ENCODE results near the gene HTRA1. TPM values are rescaled to one million over a fixed set of nuclear protein-coding genes. Genes with fewer than 3 reads are reported as not detected.

HTRA1 gene
- total RNA-seq, 2 donors from 2014 or later: 8.9 to 26.9 TPM

DNA sequence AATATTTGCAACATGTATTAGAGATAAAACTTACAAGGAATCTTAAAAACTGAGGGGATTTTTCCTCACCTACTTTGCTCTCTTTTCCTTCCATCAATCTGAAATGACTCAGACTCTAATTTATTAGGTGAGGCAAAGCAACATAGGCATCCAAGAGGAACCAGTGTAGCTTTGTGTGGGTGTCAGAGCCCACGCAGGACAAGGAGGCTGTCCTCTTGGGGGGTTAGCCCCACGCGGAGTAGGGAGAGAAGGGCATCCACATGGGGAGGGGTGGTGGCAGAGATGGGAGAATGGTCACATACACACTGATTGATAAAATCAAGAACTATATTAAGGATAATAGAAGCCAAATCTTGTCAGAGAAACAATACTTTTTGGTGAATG lies 40.7 kb upstream of the HTRA1 start:
- Histone ChIP-seq H3K36me3 (peaks cover 4% of the 10 kb centered on the region), H3K9me3 (no peaks in the 10 kb centered on the region), H3K27ac (no peak overlapping the region), H3K4me3 (no peak overlapping the region), H3K4me1 (no peaks in the 10 kb centered on the region), H3K9ac (ENCODE audit: low read depth in 2 of 2, low read length in 2 of 2) (no peak overlapping the region), H3K27me3 (no peaks in the 10 kb centered on the region)
- TF ChIP-seq, protein P1, sequence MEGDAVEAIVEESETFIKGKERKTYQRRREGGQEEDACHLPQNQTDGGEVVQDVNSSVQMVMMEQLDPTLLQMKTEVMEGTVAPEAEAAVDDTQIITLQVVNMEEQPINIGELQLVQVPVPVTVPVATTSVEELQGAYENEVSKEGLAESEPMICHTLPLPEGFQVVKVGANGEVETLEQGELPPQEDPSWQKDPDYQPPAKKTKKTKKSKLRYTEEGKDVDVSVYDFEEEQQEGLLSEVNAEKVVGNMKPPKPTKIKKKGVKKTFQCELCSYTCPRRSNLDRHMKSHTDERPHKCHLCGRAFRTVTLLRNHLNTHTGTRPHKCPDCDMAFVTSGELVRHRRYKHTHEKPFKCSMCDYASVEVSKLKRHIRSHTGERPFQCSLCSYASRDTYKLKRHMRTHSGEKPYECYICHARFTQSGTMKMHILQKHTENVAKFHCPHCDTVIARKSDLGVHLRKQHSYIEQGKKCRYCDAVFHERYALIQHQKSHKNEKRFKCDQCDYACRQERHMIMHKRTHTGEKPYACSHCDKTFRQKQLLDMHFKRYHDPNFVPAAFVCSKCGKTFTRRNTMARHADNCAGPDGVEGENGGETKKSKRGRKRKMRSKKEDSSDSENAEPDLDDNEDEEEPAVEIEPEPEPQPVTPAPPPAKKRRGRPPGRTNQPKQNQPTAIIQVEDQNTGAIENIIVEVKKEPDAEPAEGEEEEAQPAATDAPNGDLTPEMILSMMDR (IDR thresholded peaks at IDR 0.05): no peak
- DNase-seq: no peak
- intact Hi-C loops (cut with DNase I): no loop called here

DNA sequence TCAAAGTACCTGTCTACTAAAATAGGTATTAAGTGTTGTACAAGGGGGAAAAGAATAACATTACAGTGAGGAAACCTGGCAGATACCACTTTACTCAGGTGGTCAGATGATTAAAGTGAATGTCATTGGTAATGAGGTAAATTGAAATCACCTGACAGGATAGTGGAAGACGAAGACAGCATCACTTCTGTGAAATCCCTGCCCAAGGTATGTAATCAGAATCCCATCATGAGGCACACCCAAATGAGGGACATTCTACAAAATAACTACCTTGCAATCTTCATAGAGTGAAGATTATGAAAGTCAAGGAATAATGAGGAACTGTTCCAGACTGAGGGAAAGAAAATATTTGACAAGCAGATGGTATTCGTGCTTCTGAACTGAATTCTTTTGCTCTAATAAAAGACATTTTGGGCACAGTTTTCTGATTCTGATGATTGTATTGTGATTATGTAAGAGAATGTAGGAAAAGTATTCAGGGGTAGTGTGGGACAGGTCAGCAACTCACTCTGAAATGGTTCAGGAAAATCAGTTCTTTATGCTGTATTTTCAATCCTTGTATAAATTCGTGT lies 40.2 kb upstream of the HTRA1 start:
- Histone ChIP-seq H3K27ac (no peak overlapping the region), H3K27me3 (no peaks in the 10 kb centered on the region), H3K36me3 (peaks cover 4% of the 10 kb centered on the region), H3K9me3 (no peaks in the 10 kb centered on the region), H3K4me1 (no peaks in the 10 kb centered on the region), H3K4me3 (no peak overlapping the region), H3K9ac (ENCODE audit: low read depth in 2 of 2, low read length in 2 of 2) (no peak overlapping the region)
- DNase-seq: no peak
- intact Hi-C loops (cut with DNase I): no loop called here
- TF ChIP-seq, protein P1 (IDR thresholded peaks at IDR 0.05): no peak

DNA sequence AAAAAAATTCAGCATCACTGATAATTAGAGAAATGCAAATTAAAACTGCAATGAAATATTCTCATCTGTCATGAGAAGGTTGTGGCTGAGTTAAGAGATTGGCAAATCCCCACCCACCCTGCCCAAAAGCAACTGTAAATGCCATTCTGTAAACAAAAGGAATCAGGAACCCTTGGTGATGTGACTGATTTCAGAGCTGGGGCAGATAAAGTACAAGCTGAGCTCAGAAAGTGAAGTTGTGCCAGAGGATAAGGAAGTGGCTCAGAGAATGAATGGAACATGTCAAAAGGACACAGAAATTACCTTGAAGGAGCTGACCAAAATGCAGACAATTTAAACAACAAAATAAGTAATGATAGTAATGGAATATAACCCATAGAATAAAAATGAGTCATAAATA lies 39.6 kb upstream of the HTRA1 start:
- Histone ChIP-seq H3K9me3 (no peaks in the 10 kb centered on the region), H3K27me3 (no peaks in the 10 kb centered on the region), H3K27ac (no peak overlapping the region), H3K36me3 (no peaks in the 10 kb centered on the region), H3K9ac (ENCODE audit: low read depth in 2 of 2, low read length in 2 of 2) (no peak overlapping the region), H3K4me1 (no peaks in the 10 kb centered on the region), H3K4me3 (no peak overlapping the region)
- TF ChIP-seq, protein P1 (IDR thresholded peaks at IDR 0.05): no peak
- intact Hi-C loops (cut with DNase I): no loop called here
- DNase-seq: no peak

DNA sequence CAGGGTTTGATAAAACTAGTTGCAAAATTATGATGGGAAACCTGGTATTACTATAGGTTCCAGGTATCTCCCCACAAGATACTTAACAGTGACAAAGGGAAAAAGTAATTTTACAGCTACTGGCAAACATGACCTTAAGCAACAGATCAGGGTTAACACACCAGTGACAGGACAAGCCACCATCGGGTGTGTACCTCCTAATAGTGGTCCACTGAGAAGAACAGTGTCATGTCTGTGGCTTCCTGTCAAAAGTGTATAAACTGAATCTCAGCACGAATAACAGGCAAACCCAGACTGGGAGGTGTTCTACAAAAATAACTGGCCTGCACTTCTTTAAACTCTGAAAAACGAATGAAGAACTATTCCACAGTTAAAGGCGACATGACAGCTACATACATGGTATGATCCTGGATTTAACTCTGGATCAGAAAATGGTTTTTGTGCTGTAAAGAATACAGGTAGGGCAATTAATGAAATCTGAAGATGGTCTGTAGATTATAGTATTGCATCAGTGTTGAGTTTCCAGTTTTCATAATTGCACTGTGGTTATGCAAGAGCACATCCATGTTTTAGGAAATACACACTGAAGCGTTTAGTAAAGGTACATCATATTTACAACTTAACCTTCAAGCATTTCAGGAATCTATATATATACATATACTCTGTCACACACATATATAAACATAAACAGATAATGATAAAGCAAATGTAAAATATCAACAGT lies 38.9 kb upstream of the HTRA1 start:
- no peak overlapping the region for H3K9ac ChIP-seq (ENCODE audit: low read depth in 2 of 2, low read length in 2 of 2)
- no peak overlapping the region for H3K27ac ChIP-seq
- no peaks in the 10 kb centered on the region for H3K4me1 ChIP-seq
- TF ChIP-seq, protein P1 (IDR thresholded peaks at IDR 0.05): no peak
- intact Hi-C loops (cut with DNase I): no loop called here
- no peak for DNase-seq
- H3K4me3 ChIP-seq: no peak overlapping the region
- no peaks in the 10 kb centered on the region for H3K36me3 ChIP-seq
- no peaks in the 10 kb centered on the region for H3K9me3 ChIP-seq
- no peaks in the 10 kb centered on the region for H3K27me3 ChIP-seq

DNA sequence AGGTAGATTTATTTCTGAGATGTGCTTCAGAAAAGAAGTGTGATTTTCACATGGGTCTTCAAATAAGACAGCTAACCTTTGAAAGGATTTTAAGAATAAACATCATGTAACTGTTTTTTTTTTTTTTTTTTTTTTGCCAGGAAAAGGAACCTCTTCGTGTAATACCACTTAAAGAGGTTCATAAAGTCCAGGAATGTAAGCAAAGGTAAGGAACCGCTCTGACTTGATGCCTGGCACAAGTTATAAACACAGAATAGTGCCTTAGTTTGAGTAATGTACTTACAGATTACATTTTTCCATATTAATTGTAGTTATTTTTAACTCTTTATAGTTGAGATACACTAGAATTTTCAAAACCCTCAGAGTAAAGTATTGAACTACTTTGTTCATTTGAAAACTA lies 37.3 kb upstream of the HTRA1 start:
- H3K9me3 ChIP-seq: no peaks in the 10 kb centered on the region
- DNase-seq: no peak
- intact Hi-C loops (cut with DNase I): no loop called here
- H3K36me3 ChIP-seq: no peaks in the 10 kb centered on the region
- H3K4me1 ChIP-seq: no peaks in the 10 kb centered on the region
- no peak overlapping the region for H3K27ac ChIP-seq
- no peak overlapping the region for H3K9ac ChIP-seq (ENCODE audit: low read depth in 2 of 2, low read length in 2 of 2)
- H3K27me3 ChIP-seq: no peaks in the 10 kb centered on the region
- TF ChIP-seq, protein P1 (IDR thresholded peaks at IDR 0.05): no peak
- H3K4me3 ChIP-seq: no peak overlapping the region

Data from colonic mucosa (tissue), 4 donors.